Erythroblast (primary cell): Measurements from ENCODE around the gene LIPT2.

Experiments
- GATA1 ChIP-seq: IDR thresholded peaks from 2 replicates; pipeline ENCODE4 v1.6.1; 2011; ENCODE audit warnings: low read depth, mild to moderate bottlenecking, control low read depth, low read length, moderate library complexity
- POLR2A ChIP-seq: IDR thresholded peaks from 2 replicates; pipeline ENCODE4 v1.6.1; 2011; ENCODE audit warnings: mild to moderate bottlenecking, low read length

DNA sequence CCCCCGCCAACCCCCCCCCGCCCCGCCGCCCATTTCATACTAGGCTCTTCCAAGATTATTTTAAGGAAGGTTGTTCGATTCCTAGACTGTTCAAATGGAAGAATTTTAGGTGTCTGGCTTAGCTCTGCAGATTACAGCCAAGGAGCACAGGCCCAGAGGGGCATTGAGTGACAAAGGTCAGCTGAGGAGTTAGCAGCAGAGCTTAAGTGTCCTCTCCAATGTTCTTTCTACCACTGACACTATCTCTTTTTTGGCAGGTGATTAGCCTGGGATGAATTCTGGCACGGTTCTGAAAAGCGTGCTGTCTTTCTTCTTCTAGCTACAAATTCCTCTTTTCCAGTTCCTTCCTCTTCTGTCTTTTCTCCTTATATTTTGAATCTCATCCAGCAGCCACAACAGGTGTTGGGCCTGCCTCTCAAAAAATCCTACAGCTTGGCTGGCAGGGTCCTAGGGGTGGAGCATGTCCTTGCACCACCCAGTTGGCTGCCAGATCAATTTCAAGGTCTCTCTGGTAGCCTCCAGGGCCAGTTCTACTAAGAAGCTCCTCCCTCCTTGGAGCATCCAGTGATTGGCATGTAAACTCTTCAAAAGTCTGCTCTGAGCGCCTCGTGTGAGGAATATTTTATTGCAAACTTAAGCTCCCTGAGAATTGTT, 49.2 kb downstream of the LIPT2 start:
- TF ChIP-seq POLR2A = no peak
- no peak for TF ChIP-seq GATA1
